BLaER1 (cell line): ENCODE measurements around the gene ANO2.

Experiments used
- H3K27ac ChIP-seq: shearing (Covaris generic); formaldehyde crosslinking; 2 replicates; pipeline ENCODE4 v1.8.1; 2022
- H3K27me3 ChIP-seq: shearing (Covaris generic); formaldehyde crosslinking; 2 replicates; pipeline ENCODE4 v1.8.1; 2022
- H3K36me3 ChIP-seq: shearing (Covaris generic); formaldehyde crosslinking; 2 replicates; pipeline ENCODE4 v1.8.1; 2022
- H3K4me1 ChIP-seq: shearing (Covaris generic); formaldehyde crosslinking; 2 replicates; pipeline ENCODE4 v1.8.1; 2022
- H3K4me2 ChIP-seq: shearing (Covaris generic); formaldehyde crosslinking; 2 replicates; pipeline ENCODE4 v1.8.1; 2022
- H3K4me3 ChIP-seq: shearing (Covaris generic); formaldehyde crosslinking; 2 replicates; pipeline ENCODE4 v1.8.1; 2022
- H3K9ac ChIP-seq: shearing (Covaris generic); formaldehyde crosslinking; 2 replicates; pipeline ENCODE4 v1.8.1; 2022
- H3K9me3 ChIP-seq: shearing (Covaris generic); formaldehyde crosslinking; 2 replicates; pipeline ENCODE4 v1.8.1; 2022
- H4K20me1 ChIP-seq: shearing (Covaris generic); formaldehyde crosslinking; 2 replicates; pipeline ENCODE4 v1.8.1; 2022
- Cebpa-rat ChIP-seq: shearing (Covaris generic); IDR thresholded peaks from 2 replicates; pipeline ENCODE4 v1.8.1; 2022

Gene ANO2

DNA sequence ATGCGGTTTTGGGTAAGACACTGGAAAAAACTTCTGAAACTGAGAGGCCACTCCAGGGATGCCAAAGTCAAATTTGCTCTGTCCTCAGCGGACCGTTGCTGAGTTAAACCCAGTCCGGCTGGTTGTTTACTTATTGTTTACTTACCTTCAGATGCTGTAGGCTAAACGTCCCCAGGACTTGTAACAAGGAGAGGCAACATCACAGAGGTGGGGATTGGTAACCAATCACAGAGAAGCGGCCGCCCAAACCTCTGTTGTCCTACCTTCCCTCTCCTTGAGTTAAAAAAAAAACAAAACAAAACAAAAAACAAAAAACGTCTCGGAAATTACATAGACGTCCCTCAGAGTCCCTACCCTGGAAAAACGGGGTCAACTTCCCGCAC lies 380 bp downstream of the ANO2 start:
- TF ChIP-seq Cebpa-rat, result no peak
- no peaks in the 10 kb centered on the region for H3K36me3 ChIP-seq
- 0 out of 2 replicates have a peak, but pooled peaks cover 6% of the 10 kb centered on the region for H3K4me1 ChIP-seq
- no peak overlapping the region for H3K4me3 ChIP-seq
- no peaks in the 10 kb centered on the region for H4K20me1 ChIP-seq
- H3K4me2 ChIP-seq, result no peak overlapping the region
- no peak overlapping the region for H3K27ac ChIP-seq
- no peak overlapping the region for H3K9ac ChIP-seq
- H3K27me3 ChIP-seq, result no peaks in the 10 kb centered on the region
- H3K9me3 ChIP-seq, result peaks cover 15% of the 10 kb centered on the region

DNA sequence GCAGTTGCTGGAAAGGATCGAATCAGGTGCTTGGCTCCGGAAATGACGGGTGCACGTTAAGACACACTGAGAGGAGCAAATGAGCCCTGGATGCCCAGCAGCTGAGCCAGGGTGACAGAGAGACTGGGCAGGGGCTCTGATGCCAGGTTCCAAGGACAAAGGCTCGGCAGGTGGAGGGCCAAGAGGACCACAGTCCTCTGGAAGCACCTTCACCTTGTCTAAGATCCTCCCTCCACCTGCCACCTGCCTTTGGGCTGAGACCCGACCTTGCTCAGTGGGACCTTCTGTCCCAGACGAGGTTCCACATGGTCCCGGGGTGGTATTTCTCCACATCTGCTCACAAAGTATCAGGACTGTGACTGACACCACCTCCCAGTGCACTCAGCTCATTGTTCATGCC lies 1.0 kb downstream of the ANO2 start:
- H3K9me3 ChIP-seq, result peaks cover 15% of the 10 kb centered on the region
- H3K4me3 ChIP-seq, result no peak overlapping the region
- no peaks in the 10 kb centered on the region for H3K36me3 ChIP-seq
- H4K20me1 ChIP-seq, result no peaks in the 10 kb centered on the region
- H3K4me2 ChIP-seq, result no peak overlapping the region
- no peaks in the 10 kb centered on the region for H3K27me3 ChIP-seq
- no peak overlapping the region for H3K9ac ChIP-seq
- H3K4me1 ChIP-seq, result 0 out of 2 replicates have a peak, but pooled peaks cover 6% of the 10 kb centered on the region
- H3K27ac ChIP-seq, result no peak overlapping the region
- no peak for TF ChIP-seq Cebpa-rat

DNA sequence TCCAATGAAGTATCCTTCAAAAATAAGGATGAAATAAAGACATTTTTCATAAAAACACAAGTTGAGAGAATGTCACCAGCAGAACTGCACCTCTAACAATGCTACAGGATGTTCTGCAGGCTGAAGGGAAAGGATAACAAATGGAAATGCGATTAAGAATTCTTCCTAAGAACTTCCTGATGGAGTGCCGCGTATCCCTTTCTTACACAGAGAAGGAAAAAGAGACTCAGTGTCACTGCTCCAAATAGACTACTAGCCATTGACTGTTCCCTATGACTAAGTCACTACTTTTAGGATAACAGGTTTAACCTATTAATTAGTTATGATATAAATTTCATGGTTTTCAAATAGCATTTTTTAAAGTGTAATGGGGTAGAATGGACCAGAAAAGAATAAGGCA lies 3.2 kb downstream of the ANO2 start:
- Histone ChIP-seq H3K9ac (no peak overlapping the region), H4K20me1 (no peaks in the 10 kb centered on the region), H3K27ac (no peak overlapping the region), H3K9me3 (peaks cover 15% of the 10 kb centered on the region), H3K4me2 (no peak overlapping the region), H3K4me3 (no peak overlapping the region), H3K27me3 (no peaks in the 10 kb centered on the region), H3K4me1 (no peaks in the 10 kb centered on the region), H3K36me3 (no peaks in the 10 kb centered on the region)
- TF ChIP-seq Cebpa-rat, result no peak

DNA sequence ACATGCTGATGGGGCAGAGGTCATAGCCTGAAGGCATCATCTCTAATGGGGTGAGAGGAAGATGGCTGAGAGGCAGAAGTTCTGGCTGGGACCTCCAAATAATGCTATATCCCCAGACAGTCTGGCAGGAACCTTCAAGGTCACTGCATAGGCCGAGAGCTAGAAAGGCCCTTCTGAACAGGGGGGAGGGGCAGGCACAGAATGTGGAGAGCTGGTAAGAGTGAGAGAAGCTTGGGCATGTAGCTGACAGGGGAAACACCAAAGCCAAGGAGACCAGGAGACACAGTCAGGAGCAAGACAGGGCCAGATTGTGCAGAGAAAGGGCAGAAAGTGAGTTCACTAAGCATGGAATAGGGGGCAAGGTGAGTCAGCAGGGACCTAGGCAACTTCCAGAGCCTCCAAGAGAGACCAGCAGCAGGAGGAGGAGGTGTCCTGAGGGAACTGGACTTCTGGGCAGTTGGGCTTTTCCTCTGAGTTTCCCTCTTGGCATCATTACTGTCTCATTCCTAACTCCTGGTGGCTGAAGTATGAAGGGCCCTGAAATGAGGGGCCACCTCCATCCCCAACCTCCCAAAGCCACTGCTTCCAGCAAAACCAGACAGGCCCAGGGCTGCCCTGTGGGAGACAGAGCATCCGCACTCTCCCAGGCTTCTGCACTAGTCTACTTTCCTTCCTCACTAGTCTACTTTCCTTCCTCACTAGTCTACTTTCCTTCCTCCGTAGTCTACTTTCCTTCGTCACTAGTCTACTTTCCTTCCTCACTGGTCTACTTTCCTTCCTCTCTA lies 17.1 kb downstream of the ANO2 start:
- no peak for TF ChIP-seq Cebpa-rat
- Histone ChIP-seq H3K27ac (no peak overlapping the region), H3K9ac (no peak overlapping the region), H3K4me3 (no peak overlapping the region), H3K36me3 (no peaks in the 10 kb centered on the region), H3K4me1 (peaks cover 10% of the 10 kb centered on the region), H3K4me2 (no peak overlapping the region), H3K27me3 (no peaks in the 10 kb centered on the region), H4K20me1 (no peaks in the 10 kb centered on the region), H3K9me3 (no peaks in the 10 kb centered on the region)

DNA sequence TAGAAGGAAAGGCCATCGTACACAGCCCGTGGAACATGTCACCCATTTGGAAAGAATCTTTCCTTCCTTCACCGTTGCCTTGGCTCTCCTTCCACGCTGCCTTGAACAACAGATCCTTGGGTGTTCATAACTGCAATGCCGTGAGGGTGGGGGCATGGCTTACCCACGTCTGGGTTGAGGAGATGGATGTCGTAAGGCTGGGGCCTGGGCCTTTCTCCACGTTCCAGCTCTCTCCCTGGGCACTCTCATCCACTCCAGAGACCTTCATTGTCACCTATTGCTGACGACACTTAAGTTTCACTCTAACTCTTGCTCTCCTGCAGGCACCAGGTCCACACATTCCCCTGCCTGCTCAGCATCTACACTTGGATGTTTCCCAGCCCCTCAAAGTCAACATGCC lies 19.4 kb downstream of the ANO2 start:
- Histone ChIP-seq H3K4me1 (peaks cover 10% of the 10 kb centered on the region), H3K4me3 (no peak overlapping the region), H3K27me3 (no peaks in the 10 kb centered on the region), H3K36me3 (no peaks in the 10 kb centered on the region), H4K20me1 (no peaks in the 10 kb centered on the region), H3K9me3 (no peaks in the 10 kb centered on the region), H3K27ac (no peak overlapping the region), H3K4me2 (no peak overlapping the region), H3K9ac (no peak overlapping the region)
- no peak for TF ChIP-seq Cebpa-rat

DNA sequence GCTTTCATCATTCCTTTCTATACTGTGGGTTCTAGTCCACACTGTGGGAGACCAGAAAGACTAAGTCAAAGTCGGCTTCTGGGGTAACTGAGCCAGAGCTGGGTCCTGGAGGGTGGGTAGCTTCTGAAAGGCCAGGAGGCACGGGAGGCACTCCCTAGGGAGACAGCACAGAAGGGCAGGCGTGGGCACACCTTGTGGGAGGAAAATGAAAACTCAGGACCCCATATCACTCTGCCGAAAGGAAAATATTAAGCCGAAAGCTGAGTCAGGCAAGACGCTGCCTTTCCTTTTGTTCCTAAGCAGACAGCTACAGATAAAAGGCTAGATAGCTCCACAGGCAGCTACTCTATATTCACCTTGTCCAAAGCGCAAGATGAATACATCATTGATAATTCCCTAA lies 20.7 kb downstream of the ANO2 start:
- no peak for TF ChIP-seq Cebpa-rat
- Histone ChIP-seq H3K4me1 (peaks cover 10% of the 10 kb centered on the region), H3K4me2 (peak overlapping the region; percentile 29; the same call in 1 of the 2 replicates), H3K27me3 (no peaks in the 10 kb centered on the region), H3K36me3 (no peaks in the 10 kb centered on the region), H3K9me3 (no peaks in the 10 kb centered on the region), H3K9ac (no peak overlapping the region), H3K27ac (no peak overlapping the region), H3K4me3 (no peak overlapping the region), H4K20me1 (no peaks in the 10 kb centered on the region)

DNA sequence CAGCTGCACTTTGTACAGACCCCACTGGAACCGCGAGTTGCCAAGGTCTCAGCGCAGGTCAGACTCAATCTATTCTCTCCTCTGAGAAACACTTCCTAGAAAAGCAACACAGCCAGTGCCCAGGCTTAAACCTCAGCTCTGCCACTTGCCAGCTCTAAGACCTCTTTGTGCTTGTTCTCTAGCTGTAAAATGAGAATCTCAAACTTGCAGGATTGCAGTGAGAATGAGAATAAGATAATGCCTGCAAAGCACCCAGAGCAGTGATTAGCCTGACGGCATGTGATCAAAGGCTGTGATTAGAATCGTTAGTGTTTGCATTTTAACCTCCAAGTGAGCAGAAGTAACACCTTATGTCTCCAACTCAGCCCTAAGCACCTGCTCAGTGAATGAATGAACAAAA lies 21.3 kb downstream of the ANO2 start:
- no peak for TF ChIP-seq Cebpa-rat
- Histone ChIP-seq H3K36me3 (no peaks in the 10 kb centered on the region), H3K4me1 (peaks cover 10% of the 10 kb centered on the region), H3K9me3 (no peaks in the 10 kb centered on the region), H4K20me1 (no peaks in the 10 kb centered on the region), H3K27me3 (no peaks in the 10 kb centered on the region), H3K4me2 (no peak overlapping the region), H3K27ac (no peak overlapping the region), H3K4me3 (no peak overlapping the region), H3K9ac (no peak overlapping the region)

DNA sequence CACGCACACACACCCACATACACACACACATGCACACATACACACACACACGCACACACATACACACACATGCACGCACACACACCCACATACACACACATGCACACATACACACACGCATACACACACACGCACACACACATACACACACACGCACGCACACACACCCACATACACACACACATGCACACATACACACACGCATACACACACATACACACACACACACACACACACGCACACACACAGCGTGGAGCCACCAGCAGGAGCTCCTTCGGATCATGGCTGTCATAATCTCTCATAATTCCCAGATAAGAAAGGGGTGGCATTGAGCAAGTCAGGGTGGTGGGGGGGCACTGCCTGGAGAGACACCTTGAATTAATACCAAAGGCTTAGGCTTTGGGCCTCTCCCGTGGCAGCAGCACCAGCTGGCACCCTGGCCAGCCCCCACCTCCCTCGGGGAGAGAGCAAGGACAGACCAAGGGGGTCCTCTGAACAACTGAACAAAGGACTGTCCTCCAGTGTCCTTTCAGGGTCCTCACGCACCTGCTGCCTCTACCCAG lies 21.9 kb downstream of the ANO2 start:
- Histone ChIP-seq H3K9me3 (no peaks in the 10 kb centered on the region), H3K27ac (no peak overlapping the region), H3K9ac (no peak overlapping the region), H3K4me3 (no peak overlapping the region), H3K4me1 (peaks cover 10% of the 10 kb centered on the region), H4K20me1 (no peaks in the 10 kb centered on the region), H3K36me3 (no peaks in the 10 kb centered on the region), H3K27me3 (no peaks in the 10 kb centered on the region), H3K4me2 (no peak overlapping the region)
- no peak for TF ChIP-seq Cebpa-rat

DNA sequence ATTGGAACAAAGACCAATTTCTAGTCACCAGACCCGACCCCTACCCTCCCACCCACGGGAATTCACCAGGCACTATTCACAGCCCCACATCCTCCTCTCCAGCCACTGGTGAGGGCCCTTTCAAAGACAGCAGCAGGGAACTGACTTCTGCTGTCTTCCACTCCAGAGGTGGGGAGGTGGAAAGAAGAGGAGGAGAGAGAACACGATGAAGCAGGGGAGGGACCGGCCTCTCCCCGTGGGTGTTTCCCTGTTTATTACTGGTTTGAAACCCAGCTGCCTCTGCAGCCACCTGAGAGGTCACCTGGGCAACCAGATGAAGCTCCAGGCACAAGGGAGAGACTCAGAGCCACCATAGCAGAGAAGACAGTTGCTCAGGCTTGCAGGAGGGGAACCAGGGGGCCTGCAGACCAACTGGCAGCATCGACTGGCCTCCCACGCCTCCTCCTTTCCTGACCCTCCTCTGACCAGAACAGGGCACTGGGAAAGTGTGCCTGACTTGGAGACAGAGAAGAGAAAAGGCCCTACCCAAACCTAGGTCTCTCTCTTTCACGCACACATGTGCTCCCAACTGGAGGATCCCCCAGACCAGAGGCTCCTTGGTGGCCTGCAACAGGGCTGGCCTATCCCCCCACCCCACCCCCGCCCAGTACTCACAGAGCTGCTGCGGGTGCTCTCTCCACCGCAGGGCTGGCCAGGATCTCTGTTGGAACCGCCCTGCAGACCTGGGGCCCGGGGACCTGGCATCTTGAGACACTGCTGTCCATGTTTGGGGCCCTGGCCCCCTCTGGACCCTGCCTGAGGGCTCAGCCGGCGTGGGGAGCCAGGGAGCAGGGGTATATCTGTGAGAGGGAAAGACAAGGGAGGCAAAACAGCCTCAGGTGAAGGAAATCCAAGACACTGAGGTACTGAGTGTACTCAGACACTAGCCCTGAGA lies 22.8 kb downstream of the ANO2 start:
- no peaks in the 10 kb centered on the region for H3K36me3 ChIP-seq

More for the DNA sequence above, 22.8 kb downstream of the ANO2 start:
- H3K9me3 ChIP-seq, result no peaks in the 10 kb centered on the region
- no peak overlapping the region for H3K27ac ChIP-seq
- no peaks in the 10 kb centered on the region for H3K27me3 ChIP-seq
- H3K4me1 ChIP-seq, result peaks cover 10% of the 10 kb centered on the region
- no peak overlapping the region for H3K9ac ChIP-seq
- H3K4me3 ChIP-seq, result no peak overlapping the region
- TF ChIP-seq Cebpa-rat, result no peak
- H3K4me2 ChIP-seq, result no peak overlapping the region
- H4K20me1 ChIP-seq, result no peaks in the 10 kb centered on the region
